Neural progenitor cell (in vitro differentiated cells): ENCODE measurements around the gene PLEKHO1.

Source experiments
- EZH2phosphoT487 ChIP-seq: fragments of 200-600 bp; sonication (generic); IDR thresholded peaks from 2 replicates; pipeline ENCODE4 v1.6.1; 2017; ENCODE audit warnings: antibody characterized with exemption
- TF ChIP-seq, protein P1 (sequence below): fragments of 200-600 bp; sonication (generic); IDR thresholded peaks from 2 replicates; pipeline ENCODE4 v1.5.1; 2017; ENCODE audit warnings: antibody characterized with exemption, mild to moderate bottlenecking

DNA sequence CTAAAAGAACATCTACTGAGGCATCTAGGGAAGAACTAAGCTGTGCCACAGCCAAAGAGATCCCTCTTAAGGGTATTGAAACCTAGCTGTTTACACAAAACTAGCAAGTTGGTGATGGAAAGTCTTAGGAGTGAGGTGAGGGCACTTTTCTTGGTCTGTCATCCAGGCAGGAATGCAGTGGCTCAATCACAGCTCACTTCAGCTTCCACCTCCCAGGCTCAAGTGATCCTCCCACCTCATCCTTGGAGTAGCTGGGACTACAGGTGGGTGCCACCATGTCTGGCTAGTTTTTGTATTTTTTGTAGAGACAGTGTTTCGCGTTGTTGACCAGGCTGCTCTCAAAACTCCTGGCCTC, 2.4 kb downstream of the PLEKHO1 start:
- no peak for TF ChIP-seq EZH2phosphoT487
- TF ChIP-seq, protein P1, sequence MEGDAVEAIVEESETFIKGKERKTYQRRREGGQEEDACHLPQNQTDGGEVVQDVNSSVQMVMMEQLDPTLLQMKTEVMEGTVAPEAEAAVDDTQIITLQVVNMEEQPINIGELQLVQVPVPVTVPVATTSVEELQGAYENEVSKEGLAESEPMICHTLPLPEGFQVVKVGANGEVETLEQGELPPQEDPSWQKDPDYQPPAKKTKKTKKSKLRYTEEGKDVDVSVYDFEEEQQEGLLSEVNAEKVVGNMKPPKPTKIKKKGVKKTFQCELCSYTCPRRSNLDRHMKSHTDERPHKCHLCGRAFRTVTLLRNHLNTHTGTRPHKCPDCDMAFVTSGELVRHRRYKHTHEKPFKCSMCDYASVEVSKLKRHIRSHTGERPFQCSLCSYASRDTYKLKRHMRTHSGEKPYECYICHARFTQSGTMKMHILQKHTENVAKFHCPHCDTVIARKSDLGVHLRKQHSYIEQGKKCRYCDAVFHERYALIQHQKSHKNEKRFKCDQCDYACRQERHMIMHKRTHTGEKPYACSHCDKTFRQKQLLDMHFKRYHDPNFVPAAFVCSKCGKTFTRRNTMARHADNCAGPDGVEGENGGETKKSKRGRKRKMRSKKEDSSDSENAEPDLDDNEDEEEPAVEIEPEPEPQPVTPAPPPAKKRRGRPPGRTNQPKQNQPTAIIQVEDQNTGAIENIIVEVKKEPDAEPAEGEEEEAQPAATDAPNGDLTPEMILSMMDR: no peak
